ENCODE results near the gene TERB2. TPM values are rescaled to one million over a fixed set of nuclear protein-coding genes. Genes with fewer than 3 reads are reported as not detected.

TERB2 gene
- total and polyA plus RNA-seq, 2 donors (not counting 3 experiments of a cell fraction or from before 2014, with no cell fraction given): not detected

DNA sequence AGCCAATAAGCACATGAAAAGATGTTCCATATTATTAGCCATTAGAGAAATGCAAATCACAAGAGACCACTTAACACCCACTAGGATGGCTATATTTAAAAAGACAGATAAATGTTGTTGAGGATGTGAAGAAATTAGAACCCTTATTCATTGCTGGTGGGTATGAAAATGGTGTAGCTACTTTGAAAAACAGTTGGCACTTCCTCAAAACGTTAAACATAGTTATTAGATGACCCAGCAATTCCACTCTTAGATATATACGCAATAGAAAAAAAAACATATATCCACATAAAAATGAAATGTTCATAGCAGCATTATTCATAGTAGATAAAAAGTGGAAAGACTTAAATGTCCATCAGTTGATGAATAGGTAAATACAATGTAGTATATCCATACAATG, 47.1 kb upstream of the TERB2 start:
- no peak overlapping the region for H3K4me3 ChIP-seq (replicated peaks in 1 of 3; ENCODE audit: insufficient read depth in 1 of 3, low read depth in 1 of 3, low read length in 3 of 3)
- dilution Hi-C loops (cut with MboI; ENCODE audit: extremely low pct_ligation_motif_present, low sequenced_read_pairs): no loop called here
- no peak for FAIRE-seq

More for the DNA sequence above, 47.1 kb upstream of the TERB2 start:
- Histone ChIP-seq H3K4me2 (ENCODE audit: insufficient read depth, low read length) (no peak overlapping the region), H3K27me3 (ENCODE audit: control insufficient read depth in 2 of 2, insufficient read depth in 2 of 2, low read length in 2 of 2) (peaks cover 0 to 1% of the 10 kb centered on the region in 2 experiments), H4K20me1 (replicated peaks; ENCODE audit: control insufficient read depth, extremely low read depth, insufficient read depth, low read length) (no peaks in the 10 kb centered on the region), H3K36me3 (ENCODE audit: control insufficient read depth in 2 of 2, extremely low read depth in 1 of 2, insufficient read depth in 2 of 2, low read length in 2 of 2) (no peaks in the 10 kb centered on the region), H3K9me1 (replicated peaks; ENCODE audit: control insufficient read depth, extremely low read depth, insufficient read depth, low read length) (no peaks in the 10 kb centered on the region), H3K27ac (ENCODE audit: insufficient read depth, low read depth, low read length) (no peak overlapping the region), H2AFZ (ENCODE audit: low read depth, low read length) (no peak overlapping the region), H3K4me1 (ENCODE audit: control insufficient read depth, extremely low read depth, insufficient read depth, low read length) (no peaks in the 10 kb centered on the region), H3K9me3 (replicated peaks; ENCODE audit: control insufficient read depth, insufficient read depth, low read length) (no peaks in the 10 kb centered on the region), H3K9ac (replicated peaks; ENCODE audit: extremely low read depth, insufficient read depth, low read length) (no peak overlapping the region), H3K79me2 (ENCODE audit: control insufficient read depth, insufficient read depth, low read length) (no peaks in the 10 kb centered on the region)
- no peak for DNase-seq (ENCODE audit: low read depth, low spot score)
- intact Hi-C loops (cut with micrococcal nuclease): no loop called here
- ChIA-PET CTCF (no interaction called here), POLR2A (no interaction called here)
- no TSS peak for BruUV-seq (replicated peaks)
- TF ChIP-seq EZH2 (IDR thresholded peaks at IDR 0.05; ENCODE audit: borderline replicate concordance, low read depth, low read length, severe bottlenecking): no peak
- TF ChIP-seq POLR2A (IDR thresholded peaks at IDR 0.05; ENCODE audit: low read depth, low read length): no peak
- no peak for TF ChIP-seq MYC (IDR thresholded peaks at IDR 0.05; ENCODE audit: low read depth, low read length)
- TF ChIP-seq GATA2 (IDR thresholded peaks at IDR 0.05; ENCODE audit: insufficient read depth, insufficient read length, low read depth, low read length): no peak
- TF ChIP-seq, protein P1, sequence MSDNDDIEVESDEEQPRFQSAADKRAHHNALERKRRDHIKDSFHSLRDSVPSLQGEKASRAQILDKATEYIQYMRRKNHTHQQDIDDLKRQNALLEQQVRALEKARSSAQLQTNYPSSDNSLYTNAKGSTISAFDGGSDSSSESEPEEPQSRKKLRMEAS (IDR thresholded peaks at IDR 0.05; ENCODE audit: insufficient read depth, insufficient read length): no peak
- TF ChIP-seq JUN (IDR thresholded peaks at IDR 0.05; ENCODE audit: borderline replicate concordance, insufficient read depth, insufficient read length, low read depth): no peak
- TF ChIP-seq, protein P2, sequence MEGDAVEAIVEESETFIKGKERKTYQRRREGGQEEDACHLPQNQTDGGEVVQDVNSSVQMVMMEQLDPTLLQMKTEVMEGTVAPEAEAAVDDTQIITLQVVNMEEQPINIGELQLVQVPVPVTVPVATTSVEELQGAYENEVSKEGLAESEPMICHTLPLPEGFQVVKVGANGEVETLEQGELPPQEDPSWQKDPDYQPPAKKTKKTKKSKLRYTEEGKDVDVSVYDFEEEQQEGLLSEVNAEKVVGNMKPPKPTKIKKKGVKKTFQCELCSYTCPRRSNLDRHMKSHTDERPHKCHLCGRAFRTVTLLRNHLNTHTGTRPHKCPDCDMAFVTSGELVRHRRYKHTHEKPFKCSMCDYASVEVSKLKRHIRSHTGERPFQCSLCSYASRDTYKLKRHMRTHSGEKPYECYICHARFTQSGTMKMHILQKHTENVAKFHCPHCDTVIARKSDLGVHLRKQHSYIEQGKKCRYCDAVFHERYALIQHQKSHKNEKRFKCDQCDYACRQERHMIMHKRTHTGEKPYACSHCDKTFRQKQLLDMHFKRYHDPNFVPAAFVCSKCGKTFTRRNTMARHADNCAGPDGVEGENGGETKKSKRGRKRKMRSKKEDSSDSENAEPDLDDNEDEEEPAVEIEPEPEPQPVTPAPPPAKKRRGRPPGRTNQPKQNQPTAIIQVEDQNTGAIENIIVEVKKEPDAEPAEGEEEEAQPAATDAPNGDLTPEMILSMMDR (IDR thresholded peaks at IDR 0.05; ENCODE audit: extremely low read depth in 1 of 2, insufficient read depth in 1 of 2, low read depth in 1 of 2, low read length in 2 of 2): no peak
- no peak for TF ChIP-seq FOS (IDR thresholded peaks at IDR 0.05; ENCODE audit: borderline replicate concordance, insufficient read depth, low read length)
- no peak for TF ChIP-seq POLR2AphosphoS5 (IDR thresholded peaks at IDR 0.05; ENCODE audit: insufficient read depth, low read depth, low read length)
